ENCODE data around the gene GPR84. TPM values are rescaled to one million over a fixed set of nuclear protein-coding genes. Genes with fewer than 3 reads are reported as not detected.
A peak's percentile ranks its signal among the peaks of the same experiment; 100 is the strongest.

Gene GPR84
- polyA plus RNA-seq, 2 of the 4 experiments (the other 2 are of a cell fraction) = not detected

DNA sequence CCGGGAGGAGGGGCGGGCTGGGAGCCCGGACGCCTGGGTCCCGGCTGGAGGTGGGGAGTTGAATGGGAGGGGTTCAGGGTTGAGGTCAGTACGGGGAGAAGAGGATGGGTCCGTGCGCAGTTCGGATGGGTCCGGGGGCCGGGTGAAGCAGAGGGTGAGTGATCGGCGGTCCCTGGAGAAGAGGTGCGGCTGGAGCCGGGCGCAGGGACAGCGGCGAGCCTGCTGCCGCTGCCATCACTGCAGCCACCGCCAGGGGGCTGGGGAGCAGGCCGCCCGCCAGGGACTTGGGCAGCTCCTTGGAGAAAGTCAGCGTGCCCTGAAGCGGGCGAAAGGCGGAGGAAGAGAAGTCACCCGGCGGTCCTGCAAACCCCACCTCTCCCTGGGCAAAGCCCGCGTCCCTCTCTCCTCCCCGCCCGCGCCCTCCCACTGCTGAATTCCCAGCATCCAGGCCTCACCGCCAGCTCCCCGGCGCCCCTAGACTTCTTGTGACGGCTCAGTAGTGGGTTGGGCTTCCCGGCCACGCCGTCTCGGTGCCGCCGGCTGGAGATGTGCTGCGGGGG, 6.0 kb upstream of the GPR84 start (continued):
- TF ChIP-seq ATOH8 (CRISPR knock-in tag; IDR thresholded peaks at IDR 0.05; ENCODE audit: low read depth) = no peak
- no peak for TF ChIP-seq CHD4 (IDR thresholded peaks at IDR 0.05; ENCODE audit: borderline replicate concordance)
- TF ChIP-seq ZC3H11A (IDR thresholded peaks at IDR 0.05) = no peak
- TF ChIP-seq MAZ (IDR thresholded peaks at IDR 0.05; ENCODE audit: borderline replicate concordance, low read depth, low read length) = 0 out of 2 replicates have a peak, but pooled peaks have one; percentile 54
- no peak for TF ChIP-seq ESRRA (IDR thresholded peaks at IDR 0.05; ENCODE audit: borderline replicate concordance, low read length)
- no peak for TF ChIP-seq EHF (CRISPR knock-in tag; IDR thresholded peaks at IDR 0.05)
- TF ChIP-seq HOXB5 (CRISPR knock-in tag; IDR thresholded peaks at IDR 0.05) = no peak
- TF ChIP-seq, protein P1, sequence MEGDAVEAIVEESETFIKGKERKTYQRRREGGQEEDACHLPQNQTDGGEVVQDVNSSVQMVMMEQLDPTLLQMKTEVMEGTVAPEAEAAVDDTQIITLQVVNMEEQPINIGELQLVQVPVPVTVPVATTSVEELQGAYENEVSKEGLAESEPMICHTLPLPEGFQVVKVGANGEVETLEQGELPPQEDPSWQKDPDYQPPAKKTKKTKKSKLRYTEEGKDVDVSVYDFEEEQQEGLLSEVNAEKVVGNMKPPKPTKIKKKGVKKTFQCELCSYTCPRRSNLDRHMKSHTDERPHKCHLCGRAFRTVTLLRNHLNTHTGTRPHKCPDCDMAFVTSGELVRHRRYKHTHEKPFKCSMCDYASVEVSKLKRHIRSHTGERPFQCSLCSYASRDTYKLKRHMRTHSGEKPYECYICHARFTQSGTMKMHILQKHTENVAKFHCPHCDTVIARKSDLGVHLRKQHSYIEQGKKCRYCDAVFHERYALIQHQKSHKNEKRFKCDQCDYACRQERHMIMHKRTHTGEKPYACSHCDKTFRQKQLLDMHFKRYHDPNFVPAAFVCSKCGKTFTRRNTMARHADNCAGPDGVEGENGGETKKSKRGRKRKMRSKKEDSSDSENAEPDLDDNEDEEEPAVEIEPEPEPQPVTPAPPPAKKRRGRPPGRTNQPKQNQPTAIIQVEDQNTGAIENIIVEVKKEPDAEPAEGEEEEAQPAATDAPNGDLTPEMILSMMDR (IDR thresholded peaks at IDR 0.05) = peak; percentile 81
- TF ChIP-seq MAX (IDR thresholded peaks at IDR 0.05) = peak; percentile 90
- TF ChIP-seq CHD2 (IDR thresholded peaks at IDR 0.05; ENCODE audit: low read length, partially characterized antibody) = no peak
- TF ChIP-seq CEBPB (IDR thresholded peaks at IDR 0.05) = no peak
- TF ChIP-seq EHMT2 (IDR thresholded peaks at IDR 0.05; ENCODE audit: low read depth) = no peak
- TF ChIP-seq SMC3 (IDR thresholded peaks at IDR 0.05) = peak; percentile 84
- TF ChIP-seq NFE2L2 (conservative IDR thresholded peaks at IDR 0.05; ENCODE audit: low read length) = no peak
- no peak for TF ChIP-seq POLR2AphosphoS2 (conservative IDR thresholded peaks at IDR 0.05; ENCODE audit: low read length)
- TF ChIP-seq E2F6 (IDR thresholded peaks at IDR 0.05; ENCODE audit: borderline replicate concordance, low read depth) = peak; percentile 83; the same call in 1 of the 2 replicates
- TF ChIP-seq USF2 (IDR thresholded peaks at IDR 0.05) = no peak
- no peak for TF ChIP-seq RCOR1 (IDR thresholded peaks at IDR 0.05; ENCODE audit: low read depth, low read length)
- no peak for TF ChIP-seq PBX3 (IDR thresholded peaks at IDR 0.05)
- TF ChIP-seq, protein P2, sequence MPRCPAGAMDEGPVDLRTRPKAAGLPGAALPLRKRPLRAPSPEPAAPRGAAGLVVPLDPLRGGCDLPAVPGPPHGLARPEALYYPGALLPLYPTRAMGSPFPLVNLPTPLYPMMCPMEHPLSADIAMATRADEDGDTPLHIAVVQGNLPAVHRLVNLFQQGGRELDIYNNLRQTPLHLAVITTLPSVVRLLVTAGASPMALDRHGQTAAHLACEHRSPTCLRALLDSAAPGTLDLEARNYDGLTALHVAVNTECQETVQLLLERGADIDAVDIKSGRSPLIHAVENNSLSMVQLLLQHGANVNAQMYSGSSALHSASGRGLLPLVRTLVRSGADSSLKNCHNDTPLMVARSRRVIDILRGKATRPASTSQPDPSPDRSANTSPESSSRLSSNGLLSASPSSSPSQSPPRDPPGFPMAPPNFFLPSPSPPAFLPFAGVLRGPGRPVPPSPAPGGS (IDR thresholded peaks at IDR 0.05) = no peak

DNA sequence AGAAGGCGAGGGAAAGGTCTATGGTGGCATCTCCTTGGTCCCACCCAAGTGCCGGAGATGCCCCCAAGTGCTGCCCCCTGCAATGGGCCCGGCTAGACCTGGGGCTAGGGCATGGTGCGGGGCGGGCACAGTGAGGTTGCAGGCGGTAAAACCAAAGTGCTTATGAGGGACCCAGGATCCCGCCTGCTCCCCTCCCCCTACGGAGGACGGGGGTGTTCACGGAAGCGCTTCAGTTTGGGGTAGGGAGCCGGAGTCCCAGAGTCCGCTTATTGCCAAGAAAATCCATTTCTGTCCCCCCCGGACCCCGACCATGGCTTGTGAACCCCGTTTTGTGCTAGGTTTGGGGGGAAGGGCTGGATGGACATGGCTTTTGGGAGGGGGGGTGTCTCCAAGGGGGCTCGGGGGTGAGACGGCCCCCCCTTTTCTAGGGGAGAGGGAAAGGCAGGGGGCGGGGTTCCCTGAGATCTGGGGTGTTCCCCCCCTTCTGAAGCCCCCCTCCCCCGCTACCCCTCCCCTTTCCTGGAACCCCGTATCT, 5.4 kb upstream of the GPR84 start:
- H3K4me2 ChIP-seq = peak overlapping the region; percentile 93
- ChIA-PET CTCF (interaction anchor here (1.0 to 3.5 kb wide), 24 partner anchors 9 to 155 kb away, joined by 3 to 146 read pairs (median 6); partner anchors contain the start of gene COPZ1), POLR2A (interaction anchor here (0.7 to 1.1 kb wide), 3 partner anchors 9 to 11 kb away, joined by 3 to 10 read pairs (median 3); no protein-coding TSS in a partner anchor)
- DNase-seq (ENCODE audit: low read depth in 1 of 2, low spot score in 1 of 2) = no peak
- WGBS (ENCODE audit: missing lambda C conversion rate) = 54% methylated on average over 16 of the region's 21 CpGs
- peaks cover 59% of the 10 kb centered on the region for H3K4me1 ChIP-seq
- FAIRE-seq = no peak
- peak overlapping the region; percentile 47 for H3K4me3 ChIP-seq
- ATAC-seq = peak in 1 of 2 experiments; percentile 20; a peak in 3 of 6 replicates
- TF ChIP-seq HOXB13 (CRISPR knock-in tag; IDR thresholded peaks at IDR 0.05; ENCODE audit: low read depth) = no peak
- TF ChIP-seq RARB (CRISPR knock-in tag; IDR thresholded peaks at IDR 0.05) = no peak
- TF ChIP-seq EP300 (IDR thresholded peaks at IDR 0.05) = no peak
- TF ChIP-seq SREBF2 (IDR thresholded peaks at IDR 0.05) = no peak
- TF ChIP-seq, protein P1 (IDR thresholded peaks at IDR 0.05) = no peak
- no peaks in the 10 kb centered on the region for H3K9me3 ChIP-seq
- peak overlapping the region; percentile 50 to 88 for H3K27ac ChIP-seq
